Endothelial cell (in vitro differentiated cells): ENCODE data around the gene GEMIN5. TPM values are rescaled to one million over a fixed set of nuclear protein-coding genes. Genes with fewer than 3 reads are reported as not detected.

Experiments
- DNase-seq: peaks from one replicate; pipeline ENCODE4 v3.0.0; 2021; ENCODE audit warnings: low spot score
- H3K27ac Mint-ChIP-seq: one replicate; pipeline ENCODE4 v1.8.0; 2021; ENCODE audit warnings: mixed read lengths, inconsistent platforms; ENCODE audit not compliant: unreplicated experiment
- H3K27me3 Mint-ChIP-seq: one replicate; pipeline ENCODE4 v1.8.0; 2021; ENCODE audit warnings: mild to moderate bottlenecking, moderate library complexity, mixed read lengths, inconsistent platforms; ENCODE audit not compliant: unreplicated experiment
- H3K36me3 Mint-ChIP-seq: one replicate; pipeline ENCODE4 v1.8.0; 2021; ENCODE audit warnings: mild to moderate bottlenecking, low read depth, mixed read lengths, inconsistent platforms; ENCODE audit not compliant: unreplicated experiment
- H3K4me1 Mint-ChIP-seq: one replicate; pipeline ENCODE4 v1.8.0; 2021; ENCODE audit warnings: mild to moderate bottlenecking, mixed read lengths, inconsistent platforms; ENCODE audit not compliant: unreplicated experiment
- H3K4me3 Mint-ChIP-seq: one replicate; pipeline ENCODE4 v1.8.0; 2021; ENCODE audit warnings: mild to moderate bottlenecking, mixed read lengths, inconsistent platforms; ENCODE audit not compliant: unreplicated experiment
- H3K9me3 Mint-ChIP-seq: one replicate; pipeline ENCODE4 v1.8.0; 2021; ENCODE audit warnings: mixed read lengths, inconsistent platforms; ENCODE audit not compliant: unreplicated experiment
- CTCF ChIP-seq: fragments of 200-600 bp; sonication (generic); IDR thresholded peaks from one replicate; pipeline ENCODE4 v1.5.0; 2021; ENCODE audit warnings: antibody characterized with exemption; ENCODE audit not compliant: unreplicated experiment
- total RNA-seq: library from RNA; stranded (reverse); fragmentation: NEBNext Ultra II Directional; extraction: Animal tissue kit (Norgen Biotek cat#: 25700); gene quantifications from one replicate; pipeline ENCODE4 v1.2.1, GENCODE V29; 2021; ENCODE audit not compliant: unreplicated experiment

The GEMIN5 gene
- total RNA-seq, 1 donor from 2014 or later: 16.9 TPM

DNA sequence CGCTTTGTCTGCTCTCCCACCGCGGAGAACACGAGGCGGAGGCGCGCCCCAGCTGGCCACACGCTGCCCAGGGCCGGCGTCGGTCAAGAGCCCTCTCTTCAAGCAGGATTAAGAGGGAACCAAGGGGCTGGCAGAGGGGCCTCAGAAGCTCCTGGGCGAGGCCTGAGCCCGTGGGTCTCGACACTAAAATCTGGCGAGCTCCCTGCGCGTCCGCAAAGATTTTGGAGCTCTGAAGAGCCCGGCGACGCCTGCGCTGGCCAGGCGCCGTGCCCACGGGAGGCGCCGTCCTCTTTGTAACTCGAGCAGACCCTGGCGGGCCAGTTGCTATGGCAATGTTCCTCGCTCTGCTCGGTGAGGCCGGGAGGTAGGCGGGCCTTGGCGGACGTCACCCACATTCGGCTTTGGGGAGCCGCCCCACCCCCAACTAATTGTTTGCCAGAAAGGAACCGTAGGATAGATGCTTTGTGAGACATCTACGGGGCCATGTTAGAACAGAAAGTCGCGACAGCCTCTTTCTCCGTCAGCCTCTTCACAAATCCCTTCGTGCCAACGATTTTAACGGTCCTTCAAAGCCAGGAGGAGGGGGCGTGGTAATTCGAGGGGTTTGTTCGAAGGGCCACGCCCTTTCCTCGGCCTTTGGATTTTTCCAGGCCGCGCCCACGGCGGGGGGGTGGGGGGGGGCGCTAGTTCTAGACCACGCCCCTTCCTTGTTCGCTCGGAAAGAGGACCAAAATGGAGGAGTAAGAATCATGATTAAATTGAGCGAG, 80.3 kb downstream of the GEMIN5 start:
- DNase-seq: peak; percentile 87
- peak overlapping the region; percentile 96 for H3K27ac Mint-ChIP-seq
- H3K27me3 Mint-ChIP-seq: peaks cover 18% of the 10 kb centered on the region
- no peaks in the 10 kb centered on the region for H3K9me3 Mint-ChIP-seq
- H3K36me3 Mint-ChIP-seq: no peaks in the 10 kb centered on the region
- peak overlapping the region; percentile 95 for H3K4me3 Mint-ChIP-seq
- TF ChIP-seq CTCF: no peak
- peaks cover 38% of the 10 kb centered on the region for H3K4me1 Mint-ChIP-seq

- Mint-ChIP-seq H3K4me1 (peaks cover 32% of the 10 kb centered on the region), H3K27me3 (peaks cover 8% of the 10 kb centered on the region), H3K4me3 (no peak overlapping the region), H3K27ac (peak overlapping the region; percentile 95), H3K36me3 (no peaks in the 10 kb centered on the region), H3K9me3 (no peaks in the 10 kb centered on the region)
- TF ChIP-seq CTCF: no peak
- no peak for DNase-seq
These were observed 86.7 kb downstream of the GEMIN5 start for GRCh38 chr5:154851351-154851750.

GRCh38 chr5:154850255-154851062, 87.6 kb downstream of the GEMIN5 start, which contains the start of gene FAXDC2:
TSS of gene FAXDC2 (minus strand) at chr5:154850603. CDS start at chr5:154838178, 12,425 bp downstream.
- DNase-seq: peak; percentile 53
- peak within 1 kb of the TSS; percentile 92 for H3K4me3 Mint-ChIP-seq

DNA sequence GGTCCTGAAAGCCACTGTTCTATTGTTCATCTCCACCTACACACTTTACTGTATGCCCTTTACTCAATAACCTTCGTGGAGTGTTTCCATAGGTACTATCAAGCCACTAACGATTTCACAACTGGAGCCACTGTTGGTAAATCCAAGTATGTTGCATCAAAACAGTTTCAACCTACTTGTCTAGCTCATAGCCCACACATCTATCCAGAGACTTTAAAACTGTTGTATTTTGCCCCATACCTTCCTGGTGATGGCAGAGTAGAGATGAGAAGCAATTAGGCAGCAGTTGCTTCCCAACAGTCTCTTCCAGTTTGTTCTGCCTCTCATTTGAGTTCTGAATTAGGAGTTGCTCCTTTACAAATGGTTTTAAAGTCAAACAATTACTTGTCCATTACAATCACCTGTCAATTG, 88.2 kb downstream of the GEMIN5 start:
- TF ChIP-seq CTCF: no peak
- H3K27me3 Mint-ChIP-seq: peaks cover 5% of the 10 kb centered on the region
- H3K9me3 Mint-ChIP-seq: no peaks in the 10 kb centered on the region
- peak overlapping the region; percentile 92 for H3K4me3 Mint-ChIP-seq
- H3K36me3 Mint-ChIP-seq: no peaks in the 10 kb centered on the region
- H3K27ac Mint-ChIP-seq: peak overlapping the region; percentile 95
- DNase-seq: no peak
- peaks cover 36% of the 10 kb centered on the region for H3K4me1 Mint-ChIP-seq

More at GRCh38 chr5:154850255-154851062, 87.6 kb downstream of the GEMIN5 start, which contains the start of gene FAXDC2:
- H3K4me1 Mint-ChIP-seq: peaks cover 30% of the 10 kb centered on the region
- H3K27ac Mint-ChIP-seq: peak within 1 kb of the TSS; percentile 95
- H3K36me3 Mint-ChIP-seq: no peaks in the 10 kb centered on the region
- H3K9me3 Mint-ChIP-seq: no peaks in the 10 kb centered on the region
- H3K27me3 Mint-ChIP-seq: peaks cover 5% of the 10 kb centered on the region
- TF ChIP-seq CTCF: no peak
